NB4 (cell line): ENCODE measurements around the gene DAGLA.

Source experiments
- CTCF ChIP-seq: IDR thresholded peaks from one replicate; pipeline ENCODE4 v1.5.1; 2012; ENCODE audit warnings: low read depth, low read length
- MYC ChIP-seq: IDR thresholded peaks from 2 replicates; pipeline ENCODE4 v1.6.1; 2011; ENCODE audit warnings: low read depth, low read length
- POLR2A ChIP-seq: IDR thresholded peaks from 2 replicates; pipeline ENCODE4 v1.6.1; 2011; ENCODE audit warnings: mild to moderate bottlenecking; ENCODE audit not compliant: insufficient read length; ENCODE audit errors: extremely low read depth
- TF ChIP-seq, protein P1 (sequence below): IDR thresholded peaks from 2 replicates; pipeline ENCODE4 v1.6.1; 2011; ENCODE audit warnings: low read depth, low read length

GRCh38 chr11:61773356-61773755 is 93.2 kb downstream of the DAGLA start:
- no peak for TF ChIP-seq POLR2A
- no peak for TF ChIP-seq CTCF
- no peak for TF ChIP-seq MYC
- TF ChIP-seq, protein P1, sequence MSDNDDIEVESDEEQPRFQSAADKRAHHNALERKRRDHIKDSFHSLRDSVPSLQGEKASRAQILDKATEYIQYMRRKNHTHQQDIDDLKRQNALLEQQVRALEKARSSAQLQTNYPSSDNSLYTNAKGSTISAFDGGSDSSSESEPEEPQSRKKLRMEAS = no peak
